ENCODE data around the gene ITIH4. TPM values are rescaled to one million over a fixed set of nuclear protein-coding genes. Genes with fewer than 3 reads are reported as not detected.

ITIH4 gene
- total and polyA plus RNA-seq, 10 of the 15 experiments (the other 5 are each of a cell fraction or from before 2014, with no cell fraction given) = 0.64 to 4.1 (median 1.3) TPM

DNA sequence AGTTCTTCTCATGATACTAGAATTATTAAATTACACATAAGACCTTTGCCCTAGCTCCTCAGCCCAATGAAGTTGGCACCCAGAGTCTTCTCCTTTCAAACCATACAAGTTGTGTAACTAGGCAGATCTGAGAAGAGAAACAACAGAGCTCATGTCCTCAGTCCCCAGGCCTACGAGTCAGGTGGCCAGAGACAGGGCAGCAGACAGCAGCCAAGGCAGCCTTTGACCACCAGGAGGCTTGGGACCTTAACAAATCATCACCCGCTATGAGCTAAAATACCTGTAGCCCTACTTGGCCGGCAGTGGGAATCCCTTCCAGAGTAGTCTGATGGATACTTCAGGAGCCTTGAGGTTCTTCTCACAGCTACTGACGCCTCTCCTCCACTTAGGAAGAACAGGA, 48.6 kb upstream of the ITIH4 start:
- no peak for FAIRE-seq
- no peak overlapping the region for H3K27ac ChIP-seq (ENCODE audit: control insufficient read depth, insufficient read depth)
- no peak for DNase-seq (ENCODE audit: low read depth, low spot score)
- no peak for ATAC-seq
- H2AFZ ChIP-seq (ENCODE audit: control insufficient read depth, low read depth, low read length) = no peak overlapping the region
- 88% methylated on average over 4 of the region's 4 CpGs for WGBS (ENCODE audit: insufficient coverage, insufficient replicate concordance, low lambda C conversion rate, missing lambda C conversion rate)
- H3K36me3 ChIP-seq (ENCODE audit: control insufficient read depth in 2 of 2, insufficient read depth in 2 of 2, low read length in 1 of 2) = peaks cover 1 to 7% of the 10 kb centered on the region in 2 experiments; a peak in 2 of 4 replicates
- intact Hi-C loops (cut with micrococcal nuclease; ENCODE audit: unreplicated experiment) (no loop called here), in situ Hi-C loops (cut with MboI) (no loop called here)
- no peak overlapping the region for H3K4me2 ChIP-seq (ENCODE audit: control insufficient read depth, insufficient read depth)
- ChIA-PET SMC1A (ENCODE audit: uncharacterized antibody, unreplicated experiment) (interaction anchor here (1.3 to 3.3 kb wide), 3 partner anchors 14 to 51 kb away, joined by 5 to 25 read pairs (median 8); no protein-coding TSS in a partner anchor), CTCF (interaction anchor here (0.8 to 4.8 kb wide), 3 partner anchors 14 to 106 kb away, joined by 3 to 28 read pairs (median 4); no protein-coding TSS in a partner anchor), POLR2A (interaction anchor here (0.6 to 2.5 kb wide), 2 partner anchors 13 to 110 kb away, joined by 3 to 8 read pairs; no protein-coding TSS in a partner anchor), RAD21 (ENCODE audit: unreplicated experiment) (interaction anchor here (1.3 kb wide), 1 partner anchor 14 kb away, joined by 5 read pairs; no protein-coding TSS in a partner anchor)
- H4K20me1 ChIP-seq (ENCODE audit: control insufficient read depth, insufficient read depth) = no peaks in the 10 kb centered on the region
- no peak overlapping the region for H3K4me3 ChIP-seq
- H3K9ac ChIP-seq (ENCODE audit: control insufficient read depth, insufficient read depth, low read length) = no peak overlapping the region
- TF ChIP-seq FOXK2 (IDR thresholded peaks at IDR 0.05) (no peak), GATAD2B (conservative IDR thresholded peaks at IDR 0.05; ENCODE audit: low read depth) (no peak), ATF3 (IDR thresholded peaks at IDR 0.05; ENCODE audit: borderline replicate concordance, extremely low read depth, low read depth, low read length) (no peak), SPI1 (IDR thresholded peaks at IDR 0.05; ENCODE audit: borderline replicate concordance, insufficient read depth, low read depth, low read length) (no peak), MEF2A (IDR thresholded peaks at IDR 0.05; ENCODE audit: insufficient read depth, low read depth, low read length) (no peak), CREM (IDR thresholded peaks at IDR 0.05; ENCODE audit: low read depth) (no peak), MTA2 (IDR thresholded peaks at IDR 0.05; ENCODE audit: low read depth) (no peak)
- H3K4me1 ChIP-seq (ENCODE audit: control insufficient read depth, insufficient read depth, low read length) = peaks cover 22% of the 10 kb centered on the region
- H3K79me2 ChIP-seq (ENCODE audit: control insufficient read depth, insufficient read depth, low read length) = peaks cover 5% of the 10 kb centered on the region
- BruUV-seq (replicated peaks) = no TSS peak
- no peaks in the 10 kb centered on the region for H3K27me3 ChIP-seq (replicated peaks in 1 of 2; ENCODE audit: control insufficient read depth in 2 of 2, insufficient read depth in 2 of 2, low read length in 1 of 2)
- no peaks in the 10 kb centered on the region for H3K9me3 ChIP-seq (replicated peaks; ENCODE audit: control insufficient read depth, insufficient read depth, low read length)

- peaks cover 5% of the 10 kb centered on the region for H3K79me2 ChIP-seq (ENCODE audit: control insufficient read depth, insufficient read depth, low read length)
- 93% methylated on average over 3 of the region's 3 CpGs for WGBS (ENCODE audit: insufficient coverage, insufficient replicate concordance, low lambda C conversion rate, missing lambda C conversion rate)
- H3K9me3 ChIP-seq (replicated peaks; ENCODE audit: control insufficient read depth, insufficient read depth, low read length) = no peaks in the 10 kb centered on the region
- DNase-seq (ENCODE audit: low read depth, low spot score) (no peak), ATAC-seq (no peak), FAIRE-seq (no peak)
- POLR2A ChIA-PET = no interaction called here
- in situ Hi-C loops (cut with MboI) = no loop called here
- CTCF ChIA-PET = no interaction called here
- H3K4me3 ChIP-seq = no peak overlapping the region
- TF ChIP-seq ZNF622 (IDR thresholded peaks at IDR 0.05) (no peak), POU2F2 (IDR thresholded peaks at IDR 0.05; ENCODE audit: borderline replicate concordance, low read depth, low read length) (no peak), KDM1A (IDR thresholded peaks at IDR 0.05; ENCODE audit: borderline replicate concordance) (no peak), CHD4 (IDR thresholded peaks at IDR 0.05) (no peak), MTA3 (IDR thresholded peaks at IDR 0.05; ENCODE audit: borderline replicate concordance, low read length) (no peak), SRF (IDR thresholded peaks at IDR 0.05; ENCODE audit: low read depth in 2 of 2, low read length in 2 of 2) (no peak), ASH2L (IDR thresholded peaks at IDR 0.05; ENCODE audit: borderline replicate concordance, low read depth) (no peak)
- TF ChIP-seq, protein P1, sequence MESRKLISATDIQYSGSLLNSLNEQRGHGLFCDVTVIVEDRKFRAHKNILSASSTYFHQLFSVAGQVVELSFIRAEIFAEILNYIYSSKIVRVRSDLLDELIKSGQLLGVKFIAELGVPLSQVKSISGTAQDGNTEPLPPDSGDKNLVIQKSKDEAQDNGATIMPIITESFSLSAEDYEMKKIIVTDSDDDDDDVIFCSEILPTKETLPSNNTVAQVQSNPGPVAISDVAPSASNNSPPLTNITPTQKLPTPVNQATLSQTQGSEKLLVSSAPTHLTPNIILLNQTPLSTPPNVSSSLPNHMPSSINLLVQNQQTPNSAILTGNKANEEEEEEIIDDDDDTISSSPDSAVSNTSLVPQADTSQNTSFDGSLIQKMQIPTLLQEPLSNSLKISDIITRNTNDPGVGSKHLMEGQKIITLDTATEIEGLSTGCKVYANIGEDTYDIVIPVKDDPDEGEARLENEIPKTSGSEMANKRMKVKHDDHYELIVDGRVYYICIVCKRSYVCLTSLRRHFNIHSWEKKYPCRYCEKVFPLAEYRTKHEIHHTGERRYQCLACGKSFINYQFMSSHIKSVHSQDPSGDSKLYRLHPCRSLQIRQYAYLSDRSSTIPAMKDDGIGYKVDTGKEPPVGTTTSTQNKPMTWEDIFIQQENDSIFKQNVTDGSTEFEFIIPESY (IDR thresholded peaks at IDR 0.05) = no peak
- SMC1A ChIA-PET (ENCODE audit: uncharacterized antibody, unreplicated experiment) = no interaction called here
- no peak overlapping the region for H2AFZ ChIP-seq (ENCODE audit: control insufficient read depth, low read depth, low read length)
- H3K36me3 ChIP-seq (ENCODE audit: control insufficient read depth in 2 of 2, insufficient read depth in 2 of 2, low read length in 1 of 2) = peaks cover 1 to 3% of the 10 kb centered on the region in 2 experiments; a peak in 2 of 4 replicates
- intact Hi-C loops (cut with micrococcal nuclease; ENCODE audit: unreplicated experiment) = no loop called here
- no peak overlapping the region for H3K9ac ChIP-seq (ENCODE audit: control insufficient read depth, insufficient read depth, low read length)
- H3K27ac ChIP-seq (ENCODE audit: control insufficient read depth, insufficient read depth) = no peak overlapping the region
- no peaks in the 10 kb centered on the region for H3K27me3 ChIP-seq (replicated peaks in 1 of 2; ENCODE audit: control insufficient read depth in 2 of 2, insufficient read depth in 2 of 2, low read length in 1 of 2)
- H4K20me1 ChIP-seq (ENCODE audit: control insufficient read depth, insufficient read depth) = no peaks in the 10 kb centered on the region
- H3K4me1 ChIP-seq (ENCODE audit: control insufficient read depth, insufficient read depth, low read length) = peaks cover 22% of the 10 kb centered on the region
- no peak overlapping the region for H3K4me2 ChIP-seq (ENCODE audit: control insufficient read depth, insufficient read depth)
- RAD21 ChIA-PET (ENCODE audit: unreplicated experiment) = no interaction called here
- BruUV-seq (replicated peaks) = no TSS peak
Measured at GRCh38 chr3:52877085-52877484, 46.6 kb upstream of the ITIH4 start.

All from GM12878 (cell line).